HL-60 (cell line): Measurements from ENCODE around the gene SLC45A2.

Source experiments
- DNase-seq, 2 experiments: peaks; one replicate each; pipeline ENCODE4 v3.0.0-alpha.2; 2010 to 2020; ENCODE audit warnings: low read depth in 1 of 2, low spot score in 1 of 2
- H3K27ac ChIP-seq: fragments of 250-450 bp; sonication (Bioruptor Pico); replicated peaks from 2 replicates; pipeline ENCODE4 v1.5.1; 2020; ENCODE audit warnings: mild to moderate bottlenecking, moderate library complexity
- H3K27me3 ChIP-seq: fragments of 250-450 bp; sonication (Bioruptor Pico); 2 replicates; pipeline ENCODE4 v1.5.1; 2021; ENCODE audit warnings: mild to moderate bottlenecking, moderate library complexity; ENCODE audit not compliant: insufficient read depth, poor library complexity, severe bottlenecking
- H3K4me3 ChIP-seq: replicated peaks from 2 replicates; pipeline ENCODE4 v1.5.1; 2011; ENCODE audit warnings: mild to moderate bottlenecking, control low read depth, low read length; ENCODE audit not compliant: insufficient read depth
- CTCF ChIP-seq: IDR thresholded peaks from one replicate; pipeline ENCODE4 v1.5.1; 2011; ENCODE audit warnings: low read length, control low read depth, inconsistent platforms; ENCODE audit not compliant: insufficient read depth
- GABPA ChIP-seq: IDR thresholded peaks from 2 replicates; pipeline ENCODE4 v1.6.1; 2012; ENCODE audit warnings: low read depth
- POLR2AphosphoS5 ChIP-seq: IDR thresholded peaks from 2 replicates; pipeline ENCODE4 v1.6.1; 2012; ENCODE audit warnings: low read depth
- REST ChIP-seq: IDR thresholded peaks from 2 replicates; pipeline ENCODE4 v1.6.1; 2012; ENCODE audit warnings: low read depth; ENCODE audit not compliant: insufficient replicate concordance
- SPI1 ChIP-seq: IDR thresholded peaks from 2 replicates; pipeline ENCODE4 v1.6.1; 2012; ENCODE audit warnings: low read depth, mild to moderate bottlenecking, borderline replicate concordance

SLC45A2 gene

GRCh38 chr5:34016750-34017149 is 32.3 kb upstream of the SLC45A2 start:
- TF ChIP-seq SPI1, result no peak
- no peak for TF ChIP-seq CTCF
- no peak for TF ChIP-seq GABPA
- TF ChIP-seq REST, result no peak
- TF ChIP-seq POLR2AphosphoS5, result no peak

GRCh38 chr5:34016222-34016621 is 31.7 kb upstream of the SLC45A2 start:
- no peak for TF ChIP-seq REST
- TF ChIP-seq GABPA, result no peak
- no peak for TF ChIP-seq POLR2AphosphoS5
- TF ChIP-seq CTCF, result no peak
- no peak for TF ChIP-seq SPI1
- no peak for DNase-seq
- no peak overlapping the region for H3K27ac ChIP-seq
- no peak overlapping the region for H3K4me3 ChIP-seq
- H3K27me3 ChIP-seq, result no peaks in the 10 kb centered on the region

More at GRCh38 chr5:34016750-34017149, 32.3 kb upstream of the SLC45A2 start:
- H3K27me3 ChIP-seq, result no peaks in the 10 kb centered on the region
- H3K4me3 ChIP-seq, result no peak overlapping the region
- no peak for DNase-seq
- H3K27ac ChIP-seq, result no peak overlapping the region

- Histone ChIP-seq H3K4me3 (no peak overlapping the region), H3K27me3 (no peaks in the 10 kb centered on the region), H3K27ac (no peak overlapping the region)
- DNase-seq, result no peak
- TF ChIP-seq SPI1 (no peak), REST (no peak), CTCF (no peak), POLR2AphosphoS5 (no peak), GABPA (no peak)
Measured at GRCh38 chr5:34015120-34015822, 30.8 kb upstream of the SLC45A2 start.
